Lower leg skin (tissue), 3 donors: ENCODE results near the gene MELK.

Source experiments
- POLR2A ChIP-seq, 2 donors: fragments of 450-650 bp; IDR thresholded peaks; one replicate each; pipeline ENCODE4 v1.6.1; 2016 to 2017; ENCODE audit warnings: antibody characterized with exemption in 2 of 2, mild to moderate bottlenecking in 1 of 2, moderate library complexity in 1 of 2
- TF ChIP-seq, protein P1 (sequence below), 3 donors: fragments of 450-650 bp; IDR thresholded peaks; one replicate each; pipeline ENCODE4 v1.5.1; 2016; ENCODE audit warnings: antibody characterized with exemption in 3 of 3, mild to moderate bottlenecking in 3 of 3, moderate library complexity in 2 of 3

DNA sequence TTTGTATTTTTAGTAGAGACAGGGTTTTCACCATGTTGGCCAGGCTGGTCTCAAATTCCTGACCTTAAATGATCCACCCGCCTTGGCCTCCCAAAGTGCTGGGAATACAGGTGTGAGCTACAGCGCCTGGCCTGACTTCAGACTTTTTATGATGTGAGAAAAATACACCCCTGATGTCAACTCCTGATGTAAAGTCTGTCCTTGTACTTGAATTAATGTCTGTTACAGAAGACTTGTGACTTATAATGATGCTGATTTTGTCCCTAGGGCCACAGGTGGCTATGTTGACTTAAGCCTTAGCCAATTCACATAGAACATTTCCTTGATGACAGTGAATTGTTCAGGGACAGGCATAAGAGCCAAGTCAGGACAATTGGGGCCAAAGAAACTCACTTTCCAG, 42.5 kb upstream of the MELK start:
- TF ChIP-seq, protein P1, sequence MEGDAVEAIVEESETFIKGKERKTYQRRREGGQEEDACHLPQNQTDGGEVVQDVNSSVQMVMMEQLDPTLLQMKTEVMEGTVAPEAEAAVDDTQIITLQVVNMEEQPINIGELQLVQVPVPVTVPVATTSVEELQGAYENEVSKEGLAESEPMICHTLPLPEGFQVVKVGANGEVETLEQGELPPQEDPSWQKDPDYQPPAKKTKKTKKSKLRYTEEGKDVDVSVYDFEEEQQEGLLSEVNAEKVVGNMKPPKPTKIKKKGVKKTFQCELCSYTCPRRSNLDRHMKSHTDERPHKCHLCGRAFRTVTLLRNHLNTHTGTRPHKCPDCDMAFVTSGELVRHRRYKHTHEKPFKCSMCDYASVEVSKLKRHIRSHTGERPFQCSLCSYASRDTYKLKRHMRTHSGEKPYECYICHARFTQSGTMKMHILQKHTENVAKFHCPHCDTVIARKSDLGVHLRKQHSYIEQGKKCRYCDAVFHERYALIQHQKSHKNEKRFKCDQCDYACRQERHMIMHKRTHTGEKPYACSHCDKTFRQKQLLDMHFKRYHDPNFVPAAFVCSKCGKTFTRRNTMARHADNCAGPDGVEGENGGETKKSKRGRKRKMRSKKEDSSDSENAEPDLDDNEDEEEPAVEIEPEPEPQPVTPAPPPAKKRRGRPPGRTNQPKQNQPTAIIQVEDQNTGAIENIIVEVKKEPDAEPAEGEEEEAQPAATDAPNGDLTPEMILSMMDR (IDR thresholded peaks at IDR 0.05) = no peak
- TF ChIP-seq POLR2A (IDR thresholded peaks at IDR 0.05) = no peak
